HepG2 (cell line): Measurements from ENCODE around the gene C19orf44. TPM values are rescaled to one million over a fixed set of nuclear protein-coding genes. Genes with fewer than 3 reads are reported as not detected.
A peak's percentile ranks its signal among the peaks of the same experiment; 100 is the strongest.

ENCODE experiments used
- ATAC-seq: fragments of 200-7000 bp; cut with Tn5 transposase; 3 replicates; pipeline ENCODE4 v1.9.1; 2020; ENCODE audit warnings: mild to moderate bottlenecking, moderate library complexity
- BruUV-seq: library from RNA; stranded (reverse); fragments of 400-500 nt; replicated peaks from 2 replicates; lab custom pipeline; 2021; lab: Mats Ljungman, UMichigan
- CTCF ChIA-PET: fragments of 300-600 bp; formaldehyde crosslinking; extraction: SDS; loops from one replicate; lab custom pipeline; 2021; ENCODE audit warnings: low total read pairs, inconsistent platforms, low intra/inter-chr PET ratio; lab: Yijun Ruan, JAX
- POLR2A ChIA-PET: fragments of 350-600 bp; sonication (Branson Sonifier 250); formaldehyde crosslinking; loops from one replicate; lab custom pipeline; 2020; ENCODE audit warnings: antibody characterized with exemption, inconsistent platforms; lab: Yijun Ruan, JAX
- DNase-seq: peaks from one replicate; pipeline ENCODE4 v3.0.0-alpha.2; 2015; ENCODE audit warnings: low spot score
- FAIRE-seq: peaks from 3 replicates; lab custom pipeline; 2011; peaks lifted over from hg19 to GRCh38; lab: Jason Lieb, UNC
- H2AFZ ChIP-seq: one replicate; pipeline ENCODE4 v1.6.1; 2011; ENCODE audit warnings: low read length, inconsistent platforms
- H3K27ac ChIP-seq: fragments of 300-600 bp; 3 replicates; pipeline ENCODE4 v1.8.0; 2011; ENCODE audit warnings: mixed run types, mild to moderate bottlenecking, mixed read lengths, low read length, inconsistent platforms; ENCODE audit not compliant: insufficient read depth; ENCODE audit errors: extremely low read length
- H3K27me3 ChIP-seq, 2 experiments: fragments of 200-600 bp in 1 of 2; 2 replicates in 1 of 2; 3 replicates in 1 of 2; pipeline versions ENCODE4 v1.6.0 to v1.8.0; 2011; ENCODE audit warnings: low read length in 2 of 2, mild to moderate bottlenecking in 2 of 2, moderate library complexity in 2 of 2, inconsistent platforms in 1 of 2; ENCODE audit not compliant: insufficient read depth in 2 of 2, control insufficient read depth in 1 of 2
- H3K36me3 ChIP-seq, 2 experiments: fragments of 200-600 bp in 1 of 2; replicated peaks in 1 of 2; 2 replicates in 1 of 2; 3 replicates in 1 of 2; pipeline versions ENCODE4 v1.5.1 to v1.8.0; 2011; ENCODE audit warnings: low read length in 2 of 2, inconsistent platforms in 1 of 2; ENCODE audit not compliant: insufficient read depth in 2 of 2, control insufficient read depth in 1 of 2
- H3K4me1 ChIP-seq: 2 replicates; pipeline ENCODE4 v1.5.1; 2012; ENCODE audit warnings: low read length, inconsistent platforms; ENCODE audit not compliant: insufficient read depth
- H3K4me2 ChIP-seq: 2 replicates; pipeline ENCODE4 v1.6.0; 2011; ENCODE audit warnings: low read depth, low read length, inconsistent platforms
- H3K4me3 ChIP-seq, 3 experiments: fragments of 200-600 bp in 1 of 3; sonication (generic), shearing (Covaris generic) in 1 of 3; replicated peaks in 1 of 3; 2 replicates each; pipeline ENCODE4 v1.5.1; 2011 to 2016; ENCODE audit warnings: low read length in 3 of 3, inconsistent platforms in 2 of 3, low read depth in 2 of 3, mild to moderate bottlenecking in 2 of 3, control low read depth in 1 of 3, mixed read lengths in 1 of 3; ENCODE audit not compliant: insufficient read depth in 1 of 3
- H3K79me2 ChIP-seq: one replicate; pipeline ENCODE4 v1.6.1; 2011; ENCODE audit warnings: low read length, inconsistent platforms; ENCODE audit not compliant: insufficient read depth
- H3K9ac ChIP-seq: 2 replicates; pipeline ENCODE4 v1.6.0; 2011; ENCODE audit warnings: mild to moderate bottlenecking, low read depth, low read length, inconsistent platforms; ENCODE audit not compliant: insufficient read depth
- H3K9me3 ChIP-seq: 2 replicates; pipeline ENCODE4 v1.5.1; 2012; ENCODE audit warnings: mild to moderate bottlenecking, low read length
- H4K20me1 ChIP-seq: 2 replicates; pipeline ENCODE4 v1.6.0; 2011; ENCODE audit warnings: inconsistent platforms, mild to moderate bottlenecking, low read length, moderate library complexity; ENCODE audit not compliant: insufficient read depth
- DMAP1 ChIP-seq: IDR thresholded peaks from 2 replicates; pipeline ENCODE4 v1.6.1; 2016
- DRAP1 ChIP-seq: IDR thresholded peaks from 2 replicates; pipeline ENCODE4 v1.6.1; 2016; ENCODE audit warnings: missing genetic modification reagents, missing compliant biosample characterization
- GATAD2A ChIP-seq: IDR thresholded peaks from 2 replicates; pipeline ENCODE4 v1.6.1; 2016
- NKX3-1 ChIP-seq: sonication (generic); formaldehyde crosslinking; IDR thresholded peaks from 2 replicates; pipeline ENCODE4 v1.5.0; 2020; ENCODE audit warnings: missing genetic modification reagents
- PRDM10 ChIP-seq: sonication (generic); formaldehyde crosslinking; IDR thresholded peaks from 2 replicates; pipeline ENCODE4 v1.4.0; 2020; ENCODE audit warnings: low read depth, missing genetic modification reagents
- PTBP1 ChIP-seq: fragments of 200-400 bp; formaldehyde crosslinking; IDR thresholded peaks from 2 replicates; pipeline ENCODE4 v1.6.1; 2018; ENCODE audit warnings: low read length, low read depth; ENCODE audit not compliant: poor library complexity, severe bottlenecking
- REL ChIP-seq: sonication (generic); formaldehyde crosslinking; conservative IDR thresholded peaks from 2 replicates; pipeline ENCODE4 v1.8.0; 2022; ENCODE audit warnings: mild to moderate bottlenecking, missing genetic modification reagents, moderate library complexity
- RELA ChIP-seq: sonication (generic); formaldehyde crosslinking; IDR thresholded peaks from 2 replicates; pipeline ENCODE4 v1.4.0; 2020; ENCODE audit warnings: missing genetic modification reagents
- RFXANK ChIP-seq: IDR thresholded peaks from 2 replicates; pipeline ENCODE4 v1.6.1; 2016
- SRY ChIP-seq: sonication (generic); formaldehyde crosslinking; IDR thresholded peaks from 2 replicates; pipeline ENCODE4 v1.8.0; 2022; ENCODE audit warnings: mild to moderate bottlenecking, missing genetic modification reagents
- ZBTB21 ChIP-seq: sonication (generic); formaldehyde crosslinking; IDR thresholded peaks from 2 replicates; pipeline ENCODE4 v1.4.0; 2020; ENCODE audit warnings: missing genetic modification reagents
- ZNF280D ChIP-seq: sonication (generic); formaldehyde crosslinking; IDR thresholded peaks from 2 replicates; pipeline ENCODE4 v1.5.1; 2020; ENCODE audit warnings: mild to moderate bottlenecking, missing genetic modification reagents
- ZNF468 ChIP-seq: sonication (generic); formaldehyde crosslinking; IDR thresholded peaks from 2 replicates; pipeline ENCODE4 v1.8.0; 2022; ENCODE audit warnings: mild to moderate bottlenecking, moderate library complexity, missing genetic modification reagents
- ZNF556 ChIP-seq: sonication (generic); formaldehyde crosslinking; IDR thresholded peaks from 2 replicates; pipeline ENCODE4 v1.4.0; 2020; ENCODE audit warnings: mild to moderate bottlenecking, missing genetic modification reagents, borderline replicate concordance
- ZNF563 ChIP-seq: sonication (generic); formaldehyde crosslinking; IDR thresholded peaks from 2 replicates; pipeline ENCODE4 v1.8.0; 2022; ENCODE audit warnings: mild to moderate bottlenecking, moderate library complexity, missing genetic modification reagents
- ZNF800 ChIP-seq: sonication (generic); formaldehyde crosslinking; IDR thresholded peaks from 2 replicates; pipeline ENCODE4 v1.4.0; 2020; ENCODE audit warnings: missing genetic modification reagents
- WGBS: methylation state at CpG from one replicate; pipeline ENCODE4 v1.1.6; 2017; ENCODE audit warnings: low lambda C conversion rate; 5-methylcytosine and 5-hydroxymethylcytosine counted together
- in situ Hi-C: cut with HindIII; loops from 2 replicates; pipeline ENCODE4 v1.10.0; 2017; ENCODE audit warnings: low pct_unique_long_range_greater_than_20kb; ENCODE audit not compliant: extremely low pct_ligation_motif_present
- intact Hi-C: fragments of 100-400 bp; cut with micrococcal nuclease; formaldehyde crosslinking; loops from one replicate; pipeline ENCODE4 v1.10.0; 2022; ENCODE audit not compliant: unreplicated experiment
- polyA plus RNA-seq, 8 experiments: library from polyadenylated mRNA; depleted of rRNA in 3 of 8; stranded (reverse) in 7 of 8; unstranded in 1 of 8; fragments of >200 nt; fragmentation: Illumina TruSeq in 4 of 8; extraction: Trizol in 4 of 8; gene quantifications; 2 replicates each; pipeline versions ENCODE4 v1.2.1 to v1.2.3, GENCODE V29; 2011 to 2016; ENCODE audit warnings: low read depth in 4 of 8, missing spikeins in 1 of 8, mixed read lengths in 1 of 8; ENCODE audit not compliant: insufficient read depth in 1 of 8
- total RNA-seq, 5 experiments: library from RNA; depleted of rRNA; stranded (reverse); fragments of >200 nt; fragmentation: Illumina TruSeq; extraction: Trizol; gene quantifications; 2 replicates each; pipeline ENCODE4 v1.2.3, GENCODE V29; 2016; ENCODE audit warnings: low read depth in 1 of 5

The C19orf44 gene
- total and polyA plus RNA-seq, 2 of the 13 experiments (the other 11 are each of a cell fraction or from before 2014, with no cell fraction given): 3.2 to 4.3 TPM

GRCh38 chr19:16541526-16542044 is 45.4 kb downstream of the C19orf44 start:
- CTCF ChIA-PET: no interaction called here
- in situ Hi-C loops: no loop called here
- Histone ChIP-seq H3K4me3 (peak overlapping the region; percentile 86 to 99 (median 96)), H4K20me1 (peaks cover 21% of the 10 kb centered on the region), H3K27ac (peak overlapping the region; percentile 87), H3K36me3 (peaks cover 10 to 25% of the 10 kb centered on the region in 2 experiments), H3K4me2 (peak overlapping the region; percentile 85), H3K9ac (peak overlapping the region; percentile 96), H3K9me3 (no peaks in the 10 kb centered on the region), H3K27me3 (no peaks in the 10 kb centered on the region; a peak in 1 of 5 replicates), H3K79me2 (peaks cover 59% of the 10 kb centered on the region), H2AFZ (no peak overlapping the region), H3K4me1 (peaks cover 32% of the 10 kb centered on the region)
- POLR2A ChIA-PET: interaction anchor here (0.9 kb wide), 1 partner anchor 45 kb away, joined by 4 read pairs; the partner anchor contains the start of genes C19orf44 and CALR3
- BruUV-seq: TSS peak; percentile 85
- intact Hi-C loops: no loop called here
- FAIRE-seq (no peak), DNase-seq (no peak), ATAC-seq (peak; percentile 4; the same call in 2 of the 3 replicates)
- 1% methylated on average over 16 of the region's 29 CpGs for WGBS
- TF ChIP-seq SRY (CRISPR knock-in tag) (no peak), DMAP1 (CRISPR knock-in tag) (no peak), NKX3-1 (CRISPR knock-in tag) (no peak), RFXANK (no peak), REL (CRISPR knock-in tag) (0 out of 2 replicates have a peak, but pooled peaks have one; percentile 19), ZBTB21 (no peak), ZNF468 (CRISPR knock-in tag) (0 out of 2 replicates have a peak, but pooled peaks have one; percentile 23), PRDM10 (no peak), ZNF280D (no peak), RELA (no peak), DRAP1 (CRISPR knock-in tag) (no peak), ZNF556 (no peak), ZNF563 (CRISPR knock-in tag) (no peak), ZNF800 (0 out of 2 replicates have a peak, but pooled peaks have one; percentile 8), PTBP1 (no peak), GATAD2A (CRISPR knock-in tag) (no peak)
